Kidney (tissue), 14 donors: ENCODE results near the gene LMOD3. TPM values are rescaled to one million over a fixed set of nuclear protein-coding genes. Genes with fewer than 3 reads are reported as not detected.
A peak's percentile ranks its signal among the peaks of the same experiment; 100 is the strongest.

Experiments used
- DNase-seq, 5 donors: peaks; one replicate each; pipeline ENCODE4 v3.0.0-alpha.2; 2013 to 2020
- FAIRE-seq: peaks from 2 replicates; lab custom pipeline; 2012; peaks lifted over from hg19 to GRCh38; lab: Jason Lieb, UNC
- H3K27ac ChIP-seq, 2 donors: one replicate each; pipeline ENCODE4 v1.7.0; 2013; ENCODE audit warnings: low read depth in 2 of 2, low read length in 2 of 2, inconsistent platforms in 1 of 2
- H3K27me3 ChIP-seq: one replicate; pipeline ENCODE4 v1.7.1; 2013; ENCODE audit warnings: low read length, inconsistent platforms; ENCODE audit not compliant: control insufficient read depth, insufficient read depth
- H3K36me3 ChIP-seq, 3 donors: one replicate each; pipeline versions ENCODE4 v1.7.0 to v1.7.1; 2013; ENCODE audit warnings: low read length in 3 of 3, control low read depth in 1 of 3, inconsistent platforms in 1 of 3; ENCODE audit not compliant: insufficient read depth in 3 of 3, control insufficient read depth in 2 of 3
- H3K4me1 ChIP-seq, 3 donors: one replicate each; pipeline versions ENCODE4 v1.7.0 to v1.7.1; 2013; ENCODE audit warnings: low read length in 3 of 3, inconsistent platforms in 1 of 3, low read depth in 1 of 3; ENCODE audit not compliant: control insufficient read depth in 2 of 3, insufficient read depth in 2 of 3
- H3K4me3 ChIP-seq, 3 donors: one replicate each; pipeline versions ENCODE4 v1.7.0 to v1.8.1; 2013; ENCODE audit warnings: low read length in 3 of 3, control low read depth in 1 of 3, inconsistent platforms in 1 of 3
- H3K9ac ChIP-seq, 3 donors: one replicate each; pipeline versions ENCODE4 v1.7.0 to v1.7.1; 2013; ENCODE audit warnings: low read length in 3 of 3, control low read depth in 1 of 3, inconsistent platforms in 1 of 3
- H3K9me3 ChIP-seq, 3 donors: one replicate each; pipeline versions ENCODE4 v1.7.0 to v1.7.1; 2013; ENCODE audit warnings: low read length in 3 of 3, control low read depth in 1 of 3, inconsistent platforms in 1 of 3; ENCODE audit not compliant: control insufficient read depth in 2 of 3, insufficient read depth in 1 of 3
- intact Hi-C: fragments of 100-400 bp; cut with DNase I; formaldehyde crosslinking; loops from one replicate; pipeline ENCODE4 v1.11.1; 2022
- polyA plus RNA-seq: library from polyadenylated mRNA; stranded (reverse); fragments of 350-450 nt; fragmentation: Illumina TruSeq; extraction: RNeasy Lipid Tissue Mini Kit (QIAGEN cat#74804); gene quantifications from one replicate; pipeline ENCODE4 v1.2.3, GENCODE V29; 2014; ENCODE audit warnings: low read depth, low replicate concordance; ENCODE audit not compliant: insufficient read depth
- total RNA-seq: library from RNA; stranded (reverse); fragmentation: NEBNext Ultra II Directional; extraction: Animal tissue kit (Norgen Biotek cat#: 25700); gene quantifications from one replicate; pipeline ENCODE4 v1.2.1, GENCODE V29; 2021
- TF ChIP-seq, protein P1 (sequence below): IDR thresholded peaks from 3 replicates; pipeline ENCODE4 v1.5.1; 2012; ENCODE audit warnings: mild to moderate bottlenecking, moderate library complexity, borderline replicate concordance; ENCODE audit not compliant: insufficient read depth; ENCODE audit errors: extremely low read depth
- donor health status: control.
- donor health status: control.
- donor health status: control.
- donor health status: control.
- donor health status: control.
- donor health status: DM: yes; HTN: yes; CAD: no.
- donor health status: Normal renal cell carcinoma (clear cell type).

The LMOD3 gene
- total and polyA plus RNA-seq, 2 donors from 2014 or later = 0.09 to 0.28 TPM

DNA sequence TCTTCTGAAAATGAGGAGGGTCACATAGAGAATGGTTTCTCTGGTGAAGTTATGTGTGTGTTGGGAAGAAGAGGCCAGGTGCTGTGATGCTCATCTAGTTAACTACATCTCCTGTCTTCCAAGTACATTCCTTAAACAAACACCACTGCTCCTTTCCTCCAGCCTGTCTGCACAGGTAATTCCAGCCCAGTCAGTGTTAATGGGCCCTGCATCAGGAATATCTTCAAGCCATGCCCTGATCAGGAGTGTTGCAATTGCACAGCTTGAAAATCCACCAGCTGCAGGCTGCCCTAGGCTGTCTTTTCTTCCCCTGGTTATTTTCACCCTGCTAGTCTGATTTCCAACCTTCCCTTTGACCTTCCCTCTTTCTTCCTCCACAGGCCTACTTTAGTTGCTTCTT lies 41.9 kb upstream of the LMOD3 start:
- Histone ChIP-seq H3K27ac (no peak overlapping the region), H3K27me3 (no peaks in the 10 kb centered on the region), H3K4me1 (no peaks in the 10 kb centered on the region), H3K4me3 (no peak overlapping the region), H3K36me3 (no peaks in the 10 kb centered on the region), H3K9ac (no peak overlapping the region), H3K9me3 (no peaks in the 10 kb centered on the region)
- DNase-seq (no peak), FAIRE-seq (no peak)
- intact Hi-C loops = loop anchor here (10.0 kb wide), 1 partner anchor 141 kb away; no protein-coding TSS in a partner anchor
- TF ChIP-seq, protein P1, sequence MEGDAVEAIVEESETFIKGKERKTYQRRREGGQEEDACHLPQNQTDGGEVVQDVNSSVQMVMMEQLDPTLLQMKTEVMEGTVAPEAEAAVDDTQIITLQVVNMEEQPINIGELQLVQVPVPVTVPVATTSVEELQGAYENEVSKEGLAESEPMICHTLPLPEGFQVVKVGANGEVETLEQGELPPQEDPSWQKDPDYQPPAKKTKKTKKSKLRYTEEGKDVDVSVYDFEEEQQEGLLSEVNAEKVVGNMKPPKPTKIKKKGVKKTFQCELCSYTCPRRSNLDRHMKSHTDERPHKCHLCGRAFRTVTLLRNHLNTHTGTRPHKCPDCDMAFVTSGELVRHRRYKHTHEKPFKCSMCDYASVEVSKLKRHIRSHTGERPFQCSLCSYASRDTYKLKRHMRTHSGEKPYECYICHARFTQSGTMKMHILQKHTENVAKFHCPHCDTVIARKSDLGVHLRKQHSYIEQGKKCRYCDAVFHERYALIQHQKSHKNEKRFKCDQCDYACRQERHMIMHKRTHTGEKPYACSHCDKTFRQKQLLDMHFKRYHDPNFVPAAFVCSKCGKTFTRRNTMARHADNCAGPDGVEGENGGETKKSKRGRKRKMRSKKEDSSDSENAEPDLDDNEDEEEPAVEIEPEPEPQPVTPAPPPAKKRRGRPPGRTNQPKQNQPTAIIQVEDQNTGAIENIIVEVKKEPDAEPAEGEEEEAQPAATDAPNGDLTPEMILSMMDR = no peak

DNA sequence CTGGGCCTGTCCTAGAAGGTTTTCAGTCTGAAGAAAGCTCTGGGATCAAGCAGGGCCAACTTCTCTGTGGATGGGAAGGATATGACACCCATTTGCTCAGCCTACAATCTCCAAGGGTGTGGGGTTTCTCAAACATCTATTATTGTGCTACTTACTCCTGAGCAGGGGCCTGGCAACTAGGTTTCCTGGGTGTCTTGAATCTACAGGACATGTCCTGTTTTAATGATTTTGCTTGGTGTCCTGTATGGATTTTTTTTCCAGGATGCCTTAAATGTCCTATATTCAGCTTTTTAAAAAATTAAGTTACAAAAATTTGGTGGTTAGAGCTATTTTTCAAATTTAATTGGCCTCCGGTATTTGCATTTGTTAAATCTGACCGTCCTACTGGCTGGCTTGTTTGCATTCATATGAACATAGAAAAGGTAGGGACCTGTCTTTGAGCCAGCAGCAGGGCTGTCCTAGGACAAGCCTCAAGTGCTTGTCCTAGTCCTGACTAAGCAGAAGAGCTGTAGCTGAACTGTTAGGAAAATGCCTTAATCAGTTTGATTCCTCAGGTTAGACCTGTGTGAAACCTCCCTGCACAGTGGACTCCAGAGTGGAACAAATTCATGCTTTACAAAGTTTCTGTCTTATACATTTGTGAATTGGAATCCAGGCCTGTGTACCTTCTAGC lies 40.0 kb upstream of the LMOD3 start:
- Histone ChIP-seq H3K4me1 (no peaks in the 10 kb centered on the region), H3K9ac (no peak overlapping the region), H3K27ac (no peak overlapping the region), H3K27me3 (no peaks in the 10 kb centered on the region), H3K4me3 (no peak overlapping the region), H3K9me3 (no peaks in the 10 kb centered on the region), H3K36me3 (no peaks in the 10 kb centered on the region)
- intact Hi-C loops = loop anchor here (10.0 kb wide), 1 partner anchor 142 kb away; no protein-coding TSS in a partner anchor
- TF ChIP-seq, protein P1 = no peak
- FAIRE-seq = no peak
- DNase-seq = no peak

DNA sequence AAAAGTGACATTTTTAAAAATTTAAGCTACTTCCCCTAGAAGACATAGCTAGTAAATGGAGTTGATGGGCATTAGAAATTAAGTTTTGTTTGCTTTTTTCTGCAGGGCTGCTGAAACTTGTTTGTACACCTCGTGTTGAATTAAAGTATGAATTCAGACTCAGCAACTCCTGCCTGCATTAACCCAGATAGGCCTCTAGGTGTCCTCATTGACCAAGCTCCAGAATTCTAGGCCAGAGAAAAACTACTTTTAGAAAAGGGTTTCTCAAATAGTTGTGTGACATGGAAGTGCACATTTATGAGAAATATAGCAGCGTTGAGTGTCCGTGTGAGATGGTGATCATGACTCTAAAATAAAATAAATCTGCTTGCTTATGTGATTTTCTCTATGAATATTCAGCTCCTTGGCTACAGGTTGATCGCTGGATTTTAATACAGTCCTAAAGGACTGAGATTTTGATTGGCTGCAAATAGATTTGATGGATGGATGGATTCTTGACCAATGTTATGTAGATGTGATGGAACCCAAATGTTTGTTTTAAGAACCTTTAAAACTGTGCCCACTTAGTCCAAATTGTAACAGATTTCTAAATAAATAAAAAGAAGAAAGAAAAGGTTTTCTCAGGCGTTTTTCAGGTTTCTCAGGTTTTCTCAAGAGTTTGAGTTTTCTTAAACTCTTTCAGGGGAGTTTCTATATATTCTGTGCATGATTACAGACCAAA lies 39.4 kb upstream of the LMOD3 start:
- H3K9me3 ChIP-seq = no peaks in the 10 kb centered on the region
- peak; percentile 92 for FAIRE-seq
- no peaks in the 10 kb centered on the region for H3K27me3 ChIP-seq
- H3K27ac ChIP-seq = no peak overlapping the region
- no peaks in the 10 kb centered on the region for H3K4me1 ChIP-seq
- intact Hi-C loops = loop anchor here (10.0 kb wide), 1 partner anchor 143 kb away; no protein-coding TSS in a partner anchor
- TF ChIP-seq, protein P1 = peak; percentile 94
- peak in 4 of 5 donors; percentile 51 to 75 (median 58) for DNase-seq
- no peaks in the 10 kb centered on the region for H3K36me3 ChIP-seq
- no peak overlapping the region for H3K4me3 ChIP-seq
- H3K9ac ChIP-seq = no peak overlapping the region
